ENCODE data around the gene ZFAND3.

ZFAND3 gene

DNA sequence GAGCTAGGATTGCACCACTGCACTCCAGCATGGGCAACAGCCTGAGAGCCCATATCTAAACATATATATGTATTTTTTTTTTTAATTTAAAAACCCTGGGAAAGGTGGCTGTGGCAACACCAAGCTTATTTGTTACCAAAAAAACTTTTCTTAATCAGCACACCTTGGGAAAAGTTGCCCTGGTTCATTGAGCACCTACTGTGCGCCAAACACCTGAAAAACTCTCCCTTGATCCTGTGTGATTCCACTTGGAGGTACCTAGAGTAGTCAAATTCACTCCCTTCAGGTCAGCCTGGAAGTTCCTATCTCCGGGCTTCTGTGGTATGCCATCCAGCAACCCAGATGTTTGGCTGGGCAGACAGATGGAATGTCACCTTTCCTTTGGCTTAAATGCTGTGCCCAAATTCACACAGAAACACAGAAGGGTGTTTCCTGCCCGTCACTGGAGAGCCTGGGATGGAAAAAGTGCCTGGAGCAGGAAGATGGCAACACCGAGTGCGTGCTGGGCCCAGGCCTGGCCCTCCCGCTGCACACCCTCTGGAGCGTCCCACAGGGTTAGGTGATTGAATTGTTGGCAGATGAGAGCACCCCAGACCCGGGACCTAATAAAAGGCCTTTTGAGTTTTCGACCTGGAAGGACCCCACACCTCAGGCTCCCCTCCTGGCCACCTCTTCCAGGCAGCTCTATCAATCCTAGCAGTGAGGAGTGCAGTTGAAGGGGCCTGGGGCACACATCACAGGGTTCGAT, 337.5 kb downstream of the ZFAND3 start:
- no peak for DNase-seq

DNA sequence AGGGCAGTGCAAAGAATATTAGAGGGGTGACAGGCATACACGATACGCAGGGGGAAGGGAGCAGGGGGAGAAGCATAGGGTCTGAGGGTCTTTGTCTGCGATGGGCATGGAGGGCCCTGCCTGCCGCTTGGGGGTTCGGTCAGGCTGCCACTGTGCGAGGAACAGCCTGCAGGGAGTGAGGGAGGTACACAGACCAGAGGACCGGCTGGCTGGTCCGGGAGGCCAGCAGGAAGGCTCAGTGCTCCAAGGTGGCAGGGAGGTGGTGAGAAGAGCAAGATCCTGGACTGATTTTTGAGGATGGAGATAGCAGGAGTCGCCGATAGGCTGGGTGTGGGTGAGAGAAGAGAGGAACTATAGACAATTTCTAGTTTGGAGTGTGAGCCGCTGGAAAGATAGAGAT, 338.4 kb downstream of the ZFAND3 start:
- no peak for DNase-seq

DNA sequence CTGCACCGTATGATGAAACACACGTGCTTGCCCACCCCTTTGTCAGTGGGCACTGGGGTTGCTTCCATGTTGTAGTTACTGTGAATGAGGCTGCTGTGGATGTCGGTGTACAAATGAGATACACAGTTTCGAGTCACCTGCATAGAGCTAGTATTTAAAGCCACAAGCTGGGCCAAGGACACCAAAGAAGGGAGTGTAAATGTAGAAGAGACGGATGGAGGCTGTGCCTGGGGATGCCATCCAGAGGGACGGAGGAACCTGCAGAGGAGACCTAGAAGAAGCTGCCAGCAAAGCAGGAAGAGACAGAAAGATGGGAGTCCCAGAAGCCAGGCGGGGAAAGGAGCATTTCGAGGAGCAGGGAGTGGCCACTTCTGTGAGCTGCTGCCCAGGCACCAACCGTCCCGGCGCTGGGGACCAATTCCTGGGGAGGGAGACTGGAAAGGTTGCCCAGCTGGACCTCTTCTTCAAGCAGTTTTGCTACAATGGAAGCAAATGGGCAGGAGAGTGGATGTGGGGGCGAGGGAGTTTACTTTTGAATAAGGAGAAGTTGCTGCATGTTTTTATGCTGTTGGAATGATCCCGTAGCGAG, 339.3 kb downstream of the ZFAND3 start:
- DNase-seq, result no peak

DNA sequence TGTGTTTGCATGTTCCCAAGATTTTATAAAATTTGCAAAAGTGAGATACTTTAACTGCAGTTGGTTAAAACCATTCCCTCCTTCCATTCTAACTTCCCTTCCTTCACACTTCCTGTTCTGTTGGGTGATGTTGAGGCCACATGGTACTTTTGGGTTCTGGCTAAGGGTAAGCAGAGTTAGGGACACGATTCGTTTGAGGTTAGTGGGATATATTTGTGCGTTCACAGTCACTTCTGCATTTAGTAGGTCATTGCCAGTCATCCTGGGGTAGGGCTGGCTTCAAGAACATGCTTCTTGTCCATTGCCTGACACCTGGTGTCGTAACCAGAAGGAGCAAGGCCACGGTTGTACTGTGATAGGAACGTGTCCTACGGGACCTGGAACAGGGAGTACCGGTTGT, 340.1 kb downstream of the ZFAND3 start:
- no peak for DNase-seq

DNA sequence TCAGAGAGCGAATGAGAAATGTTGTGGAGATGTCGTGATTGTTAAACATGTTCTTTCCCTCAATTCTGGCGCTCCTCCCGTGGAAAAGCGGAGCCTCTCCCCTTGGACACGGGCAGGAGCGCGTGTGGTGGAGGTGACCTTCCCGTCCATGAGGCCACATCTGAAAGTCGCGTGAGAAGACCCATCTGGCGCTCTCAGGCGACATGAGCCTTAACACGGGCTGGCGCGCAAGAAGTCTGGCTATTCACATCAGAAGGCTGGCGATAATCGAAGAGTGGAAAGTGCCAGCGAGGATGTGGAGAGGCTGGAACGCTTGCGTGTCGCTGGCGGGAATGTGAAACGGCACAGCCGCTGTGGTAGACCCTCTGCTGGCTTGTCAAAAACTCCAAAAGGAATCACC, 341.3 kb downstream of the ZFAND3 start:
- no peak for DNase-seq

DNA sequence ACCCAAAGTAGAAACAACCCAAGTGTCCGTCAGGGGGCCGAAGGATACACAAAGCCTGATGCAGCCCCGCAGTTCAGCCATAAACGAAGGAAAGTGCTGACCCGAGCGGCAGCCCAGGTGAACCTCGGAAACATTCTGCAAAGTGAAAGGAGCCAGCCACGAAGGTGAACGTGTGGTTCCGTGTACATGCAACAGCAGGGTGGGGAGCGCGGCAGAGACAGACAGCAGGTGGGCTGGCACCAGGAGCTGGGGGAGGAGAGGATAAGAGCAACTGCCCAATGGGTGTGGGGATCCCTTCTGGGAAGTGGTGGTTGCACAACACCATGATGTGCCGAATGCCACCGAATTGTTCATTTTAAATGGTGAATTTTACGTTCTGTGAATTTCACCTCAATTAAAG, 341.8 kb downstream of the ZFAND3 start:
- DNase-seq, result no peak

DNA sequence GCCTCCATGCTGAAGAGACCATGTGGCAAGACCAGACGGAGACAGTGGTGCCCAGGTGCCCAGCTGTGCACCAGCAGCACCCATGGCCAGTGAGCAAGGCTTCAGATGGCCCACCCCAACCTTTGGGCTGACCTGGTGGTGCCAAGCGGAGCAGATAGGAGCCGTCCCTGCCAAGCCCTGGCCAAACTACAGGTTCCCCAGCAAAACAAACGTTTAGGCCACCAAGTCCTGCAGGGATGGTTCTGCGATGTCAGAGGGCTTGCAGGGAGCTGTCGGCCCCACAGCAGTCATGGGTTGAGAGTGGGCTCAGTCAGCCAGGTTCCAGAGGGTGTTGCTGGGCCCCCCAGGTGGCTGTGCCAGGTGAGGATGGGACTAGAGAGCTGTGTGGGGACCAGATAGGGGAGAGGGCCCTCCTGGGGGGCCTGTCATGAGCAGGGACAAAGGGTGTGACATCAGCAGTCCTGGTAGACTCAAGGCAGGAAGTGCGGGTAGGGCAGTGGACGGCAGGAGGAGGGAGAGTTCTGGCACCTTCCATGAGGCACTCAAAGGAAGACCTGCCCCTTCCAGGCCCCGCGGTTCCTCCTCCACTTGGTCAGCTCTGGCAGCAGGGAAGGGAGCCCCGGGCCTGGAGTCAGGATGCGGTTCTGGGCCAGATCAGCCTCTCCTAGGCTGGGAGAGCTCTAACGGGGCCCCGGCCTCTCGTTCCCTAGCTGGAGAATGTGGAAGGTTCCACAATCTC, 342.4 kb downstream of the ZFAND3 start:
- DNase-seq, result no peak

DNA sequence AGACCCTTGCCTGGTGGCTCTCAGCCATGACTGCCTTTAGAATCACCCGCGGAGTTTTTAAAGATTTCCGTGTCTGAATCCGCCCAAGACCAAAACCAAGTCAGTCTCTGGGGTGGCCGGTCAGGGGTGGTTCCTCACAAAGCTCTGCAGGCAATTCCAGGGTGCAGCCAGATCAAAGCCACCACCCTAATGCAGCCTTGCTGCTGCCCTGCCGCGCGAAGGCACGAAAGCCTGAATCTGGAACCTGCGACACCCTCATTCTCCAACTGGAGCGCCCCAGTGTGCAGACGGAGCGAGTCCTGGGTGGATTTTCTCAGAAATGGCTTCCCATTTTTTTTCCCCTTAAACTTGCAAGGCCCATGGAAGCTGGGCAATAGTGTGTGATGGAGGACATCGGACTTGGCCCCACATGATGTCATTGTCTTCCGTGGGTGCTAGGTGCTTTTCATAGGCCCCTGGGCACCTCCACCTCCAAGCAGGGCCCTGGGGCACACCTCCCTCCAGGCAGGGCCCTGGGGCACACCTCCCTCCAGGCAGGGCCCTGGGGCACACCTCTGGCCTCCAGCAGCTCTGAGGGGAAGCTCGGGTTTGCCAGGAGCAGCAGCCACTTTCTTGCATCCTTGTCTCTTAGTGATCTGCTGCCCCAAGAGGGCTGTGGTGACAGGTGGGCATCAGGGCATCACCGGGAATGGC, 343.1 kb downstream of the ZFAND3 start:
- DNase-seq, result no peak

DNA sequence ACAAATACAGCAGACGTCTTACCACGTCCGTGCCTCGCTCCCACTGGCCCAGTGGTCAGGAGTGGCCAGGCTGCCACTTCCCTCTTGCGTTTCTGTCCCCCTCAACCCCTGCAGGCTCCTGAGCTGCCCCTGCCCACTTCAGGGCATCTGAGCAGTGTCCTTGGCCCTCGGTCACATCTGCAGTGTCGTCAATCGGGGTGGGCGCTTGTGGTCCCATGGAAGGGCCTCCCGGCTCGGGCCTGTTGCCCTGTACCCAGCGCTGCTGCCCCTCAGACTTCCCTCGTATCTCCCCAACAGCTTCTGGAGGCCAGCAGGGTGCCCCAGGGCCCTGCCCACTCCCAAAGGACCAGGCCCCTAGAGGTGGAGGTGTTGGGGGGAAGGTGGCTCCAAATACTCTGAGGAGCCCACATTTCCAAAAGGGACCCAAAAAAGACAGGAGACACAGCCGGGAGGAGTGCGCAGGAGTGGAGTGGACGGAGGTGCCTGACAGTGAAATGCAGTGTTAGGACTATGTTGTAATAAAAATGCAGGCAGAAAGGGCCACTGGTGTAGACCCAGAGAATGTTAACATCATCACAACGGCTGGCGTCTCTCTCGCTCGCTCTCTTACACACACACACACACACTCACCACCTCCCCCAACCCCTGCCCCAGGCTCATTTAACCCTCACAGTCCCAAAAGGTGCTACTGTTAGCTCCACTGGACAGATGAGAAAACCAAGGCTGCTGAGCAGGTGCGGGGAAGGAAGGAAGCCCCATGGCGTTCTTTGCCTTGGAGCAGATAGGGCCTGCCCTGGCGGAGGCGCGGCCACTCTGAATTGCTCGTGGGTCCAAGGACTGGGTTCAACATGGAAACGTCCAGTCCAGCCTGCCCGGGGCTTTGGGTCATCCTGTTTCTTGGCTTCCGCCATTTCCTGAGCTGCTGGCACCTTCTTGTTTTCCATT, 343.9 kb downstream of the ZFAND3 start:
- no peak for DNase-seq

DNA sequence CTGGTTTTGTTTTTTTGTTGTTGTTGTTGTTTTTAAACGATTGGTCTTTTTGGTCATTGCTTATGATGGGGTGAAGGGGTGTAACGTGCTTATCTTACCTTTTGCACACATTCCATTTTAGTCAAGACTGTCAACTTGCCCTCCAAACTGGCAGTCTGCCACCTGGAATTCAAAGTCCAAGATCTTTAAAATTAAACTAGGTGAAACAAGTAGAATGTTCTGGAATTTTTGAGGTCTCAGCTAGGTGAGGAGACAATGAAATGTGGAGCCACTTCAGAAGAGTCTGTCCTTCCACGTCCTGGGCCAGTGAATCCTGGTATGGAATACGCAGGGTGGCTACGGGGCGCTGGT, 344.6 kb downstream of the ZFAND3 start:
- DNase-seq, result no peak

GRCh38 chr6:38164671-38165108, 345.2 kb downstream of the ZFAND3 start:
- DNase-seq, result no peak

- DNase-seq, result no peak
Measured at GRCh38 chr6:38166411-38167240, 347.1 kb downstream of the ZFAND3 start.

DNA sequence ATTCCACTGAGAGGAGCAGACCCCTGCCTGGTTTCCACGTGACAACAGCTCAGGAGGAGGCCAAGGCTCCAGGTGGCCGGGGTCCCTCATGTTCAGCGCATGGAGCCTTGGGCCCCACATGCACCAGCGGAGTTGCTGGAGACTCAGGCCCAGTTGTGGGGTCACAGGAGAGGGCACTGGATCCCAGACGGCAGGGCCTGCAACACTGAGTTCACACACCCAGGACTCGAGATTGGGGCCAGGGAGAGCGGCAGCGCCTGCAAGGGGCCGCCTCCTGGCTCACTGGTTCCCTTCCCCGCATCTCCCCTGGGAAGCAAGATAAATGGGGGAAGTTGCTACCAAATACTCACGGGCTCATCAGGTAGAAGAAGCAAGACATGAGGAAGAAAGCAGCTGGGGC, 348.1 kb downstream of the ZFAND3 start:
- DNase-seq, result no peak

DNA sequence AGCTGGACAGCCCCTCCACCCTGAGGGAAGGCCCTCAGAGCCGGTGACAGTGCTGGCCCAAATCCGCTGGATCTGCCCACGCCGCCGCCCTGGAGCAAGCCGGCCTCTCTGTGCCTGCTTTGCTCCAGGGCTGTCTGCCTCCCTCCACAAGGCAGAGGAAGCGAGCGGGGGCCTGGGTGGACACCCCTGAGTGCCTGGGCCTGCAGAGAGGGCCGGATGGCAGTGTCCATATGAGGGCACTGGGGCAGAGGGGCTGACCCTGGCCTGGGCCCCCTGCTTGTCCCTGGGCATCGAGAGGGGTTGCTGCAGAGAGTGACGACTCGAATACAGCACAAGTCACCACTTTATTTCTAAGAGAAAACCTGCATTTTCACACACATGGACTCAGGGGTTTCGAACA, 348.6 kb downstream of the ZFAND3 start:
- DNase-seq, result no peak

GRCh38 chr6:38168699-38169098, 349.2 kb downstream of the ZFAND3 start:
- no peak for DNase-seq

DNA sequence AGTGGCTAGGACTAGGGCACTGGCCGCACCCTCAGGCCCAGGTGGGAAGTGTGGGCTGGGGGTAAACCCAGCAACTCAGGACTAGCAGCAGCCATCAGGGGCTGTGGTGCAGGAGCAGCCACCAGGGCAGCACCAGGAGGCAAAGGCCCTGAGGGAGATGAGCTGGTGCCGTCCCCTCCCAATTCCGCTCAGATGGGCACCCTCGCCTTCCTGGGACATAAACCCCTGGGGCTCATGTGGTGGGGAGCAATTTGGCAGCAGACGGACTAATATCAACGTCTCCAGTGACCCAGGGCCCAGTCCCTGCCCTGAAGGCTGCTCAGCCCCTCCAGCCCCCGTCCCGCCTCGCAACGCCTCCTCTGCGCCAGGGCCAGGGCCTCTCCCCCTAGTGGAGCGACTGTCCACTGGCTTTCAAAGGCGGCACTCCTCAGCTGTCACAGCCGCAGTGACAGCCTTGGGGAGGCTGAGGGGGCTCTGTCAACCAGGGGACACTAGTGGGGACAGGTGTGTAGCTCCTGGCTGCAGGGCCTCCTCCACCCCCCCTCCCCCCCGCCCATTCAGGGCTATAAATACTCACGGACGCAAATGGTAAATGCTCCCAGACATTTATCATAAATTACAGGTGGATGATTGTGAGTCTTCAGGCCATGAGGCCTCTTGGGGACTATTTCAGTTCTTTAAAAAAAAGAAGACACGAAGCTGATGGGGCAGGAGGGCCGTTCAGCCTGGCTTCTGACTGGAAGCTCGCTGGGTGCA, 349.9 kb downstream of the ZFAND3 start:
- DNase-seq, result no peak

- DNase-seq, result no peak
Measured at GRCh38 chr6:38169977-38170526, 350.5 kb downstream of the ZFAND3 start.

DNA sequence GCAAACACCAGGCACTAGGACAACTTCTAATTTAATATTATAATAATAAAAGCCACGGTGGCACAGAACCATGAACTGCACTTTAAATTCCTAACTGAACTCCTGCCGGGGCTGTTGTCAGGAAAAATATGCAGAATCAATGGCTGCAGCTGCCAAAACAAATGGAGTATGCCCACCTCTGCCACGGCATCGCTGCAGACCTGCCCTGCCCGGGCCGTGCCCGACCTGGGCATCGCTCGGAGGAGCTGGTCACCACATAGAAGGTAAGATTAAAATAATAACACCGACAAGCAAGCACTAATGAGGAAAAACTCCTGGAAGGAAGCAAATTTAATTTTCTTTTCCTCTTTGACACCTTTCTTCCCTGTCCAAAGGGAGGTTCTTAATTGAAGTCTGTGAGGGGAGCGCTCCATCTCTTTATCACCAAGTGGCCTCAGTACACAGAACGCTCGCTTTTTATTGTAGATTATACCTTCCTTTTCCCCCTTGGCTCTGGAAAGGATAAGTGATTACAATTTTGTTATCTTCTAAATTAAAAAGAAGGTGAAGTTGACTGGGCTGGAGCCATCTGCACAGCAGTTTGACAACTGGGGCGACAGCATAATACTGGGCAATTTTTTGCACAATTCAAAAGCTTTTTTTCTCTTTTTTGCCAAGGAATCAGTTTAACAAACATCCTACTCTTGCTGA, 351.3 kb downstream of the ZFAND3 start:
- no peak for DNase-seq

GRCh38 chr6:38171997-38172738, 352.6 kb downstream of the ZFAND3 start:
- no peak for DNase-seq

Measured in activated CD4-positive, CD25-positive, alpha-beta regulatory T cell treated with anti-CD3 and anti-CD28 coated beads, Interleukin-2, amount 50 U/mL, for 72 hours (primary cell).